ENCODE measurements around the gene MTA2.
A peak's percentile ranks its signal among the peaks of the same experiment; 100 is the strongest.

Gene MTA2

GRCh38 chr11:62580959-62581715, 20.5 kb downstream of the MTA2 start:
- no peak for TF ChIP-seq CTCF (IDR thresholded peaks at IDR 0.05; ENCODE audit: low read depth, low read length)
- no peak overlapping the region for H3K4me3 ChIP-seq (ENCODE audit: low read depth, low read length)
- in situ Hi-C loops (cut with HindIII; ENCODE audit: low sequenced_read_pairs), result no loop called here
- DNase-seq (ENCODE audit: low read depth, low spot score), result no peak

GRCh38 chr11:62579252-62579651, 22.4 kb downstream of the MTA2 start:
- no peak overlapping the region for H3K4me3 ChIP-seq (ENCODE audit: low read depth, low read length)
- DNase-seq (ENCODE audit: low read depth, low spot score), result no peak
- in situ Hi-C loops (cut with HindIII; ENCODE audit: low sequenced_read_pairs), result no loop called here
- TF ChIP-seq CTCF (IDR thresholded peaks at IDR 0.05; ENCODE audit: low read depth, low read length), result no peak

- in situ Hi-C loops (cut with HindIII; ENCODE audit: low sequenced_read_pairs), result no loop called here
- TF ChIP-seq CTCF (IDR thresholded peaks at IDR 0.05; ENCODE audit: low read depth, low read length), result no peak
- H3K4me3 ChIP-seq (ENCODE audit: low read depth, low read length), result no peak overlapping the region
- no peak for DNase-seq (ENCODE audit: low read depth, low spot score)
These were observed 23.1 kb downstream of the MTA2 start for GRCh38 chr11:62578541-62578940.

- in situ Hi-C loops (cut with HindIII; ENCODE audit: low sequenced_read_pairs), result no loop called here
- no peak for DNase-seq (ENCODE audit: low read depth, low spot score)
- no peak for TF ChIP-seq CTCF (IDR thresholded peaks at IDR 0.05; ENCODE audit: low read depth, low read length)
- no peak overlapping the region for H3K4me3 ChIP-seq (ENCODE audit: low read depth, low read length)
These were observed 24.5 kb downstream of the MTA2 start for GRCh38 chr11:62577046-62577714.

GRCh38 chr11:62575837-62576236, 25.8 kb downstream of the MTA2 start:
- no peak for DNase-seq (ENCODE audit: low read depth, low spot score)
- no peak overlapping the region for H3K4me3 ChIP-seq (ENCODE audit: low read depth, low read length)
- no peak for TF ChIP-seq CTCF (IDR thresholded peaks at IDR 0.05; ENCODE audit: low read depth, low read length)
- in situ Hi-C loops (cut with HindIII; ENCODE audit: low sequenced_read_pairs), result no loop called here

- TF ChIP-seq CTCF (IDR thresholded peaks at IDR 0.05; ENCODE audit: low read depth, low read length), result no peak
- DNase-seq (ENCODE audit: low read depth, low spot score), result no peak
- in situ Hi-C loops (cut with HindIII; ENCODE audit: low sequenced_read_pairs), result no loop called here
- peak overlapping the region; percentile 99 for H3K4me3 ChIP-seq (ENCODE audit: low read depth, low read length)
These were observed 26.5 kb downstream of the MTA2 start for GRCh38 chr11:62575156-62575555.
